GM12801 (cell line): ENCODE data around the gene SLC30A10.

Source experiments
- TF ChIP-seq, protein P1 (sequence below): IDR thresholded peaks from one replicate; pipeline ENCODE4 v1.5.1; 2011; ENCODE audit warnings: control low read depth; ENCODE audit not compliant: insufficient read length; ENCODE audit errors: extremely low read depth

Gene SLC30A10

DNA sequence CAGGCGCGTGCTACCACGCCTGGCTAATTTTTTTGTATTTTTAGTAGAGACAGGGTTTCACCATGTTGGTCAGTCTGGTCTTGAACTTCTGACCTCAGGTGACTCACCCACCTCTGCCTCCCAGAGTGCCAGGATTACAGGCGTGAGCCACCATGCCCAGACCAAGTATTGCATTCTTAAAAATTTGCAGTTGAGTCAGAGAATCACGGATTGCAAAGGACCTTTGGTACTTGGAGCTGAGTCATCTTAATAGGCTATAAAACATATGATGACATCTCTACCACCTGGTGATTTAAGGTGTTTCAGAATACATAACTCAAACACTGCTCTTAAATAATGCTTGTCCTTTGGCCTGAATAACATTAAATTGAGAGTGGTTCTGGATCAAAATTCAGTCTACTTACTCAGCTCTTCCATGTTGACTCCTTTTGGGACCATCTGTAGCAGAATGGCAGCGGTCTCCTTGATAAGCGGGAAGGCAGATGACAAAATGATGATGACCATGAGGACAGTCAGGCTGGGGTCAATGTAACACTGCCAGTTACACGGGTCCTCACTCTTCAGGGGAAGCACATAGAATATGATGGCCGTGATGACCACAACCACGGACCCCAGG, 10.4 kb downstream of the SLC30A10 start:
- TF ChIP-seq, protein P1, sequence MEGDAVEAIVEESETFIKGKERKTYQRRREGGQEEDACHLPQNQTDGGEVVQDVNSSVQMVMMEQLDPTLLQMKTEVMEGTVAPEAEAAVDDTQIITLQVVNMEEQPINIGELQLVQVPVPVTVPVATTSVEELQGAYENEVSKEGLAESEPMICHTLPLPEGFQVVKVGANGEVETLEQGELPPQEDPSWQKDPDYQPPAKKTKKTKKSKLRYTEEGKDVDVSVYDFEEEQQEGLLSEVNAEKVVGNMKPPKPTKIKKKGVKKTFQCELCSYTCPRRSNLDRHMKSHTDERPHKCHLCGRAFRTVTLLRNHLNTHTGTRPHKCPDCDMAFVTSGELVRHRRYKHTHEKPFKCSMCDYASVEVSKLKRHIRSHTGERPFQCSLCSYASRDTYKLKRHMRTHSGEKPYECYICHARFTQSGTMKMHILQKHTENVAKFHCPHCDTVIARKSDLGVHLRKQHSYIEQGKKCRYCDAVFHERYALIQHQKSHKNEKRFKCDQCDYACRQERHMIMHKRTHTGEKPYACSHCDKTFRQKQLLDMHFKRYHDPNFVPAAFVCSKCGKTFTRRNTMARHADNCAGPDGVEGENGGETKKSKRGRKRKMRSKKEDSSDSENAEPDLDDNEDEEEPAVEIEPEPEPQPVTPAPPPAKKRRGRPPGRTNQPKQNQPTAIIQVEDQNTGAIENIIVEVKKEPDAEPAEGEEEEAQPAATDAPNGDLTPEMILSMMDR = no peak

DNA sequence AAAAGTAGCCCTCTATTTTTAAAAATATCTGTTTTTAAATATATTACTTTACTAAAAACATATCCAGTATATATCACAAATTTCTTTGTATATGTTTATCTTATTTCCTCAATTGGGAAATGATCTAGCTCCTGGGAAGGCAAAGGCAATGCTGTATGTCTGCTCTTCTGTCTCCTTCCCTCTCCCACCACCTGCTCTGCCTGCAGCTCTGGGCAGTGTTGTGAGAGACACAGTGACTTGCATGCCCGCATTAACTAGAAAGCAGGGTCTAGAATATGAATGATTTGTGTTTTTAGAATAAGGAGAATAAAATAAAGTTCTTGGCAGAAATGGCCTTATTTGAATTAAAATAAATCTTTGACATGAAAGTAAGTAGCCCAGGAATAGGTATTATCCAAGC, 11.1 kb downstream of the SLC30A10 start:
- TF ChIP-seq, protein P1 = no peak

DNA sequence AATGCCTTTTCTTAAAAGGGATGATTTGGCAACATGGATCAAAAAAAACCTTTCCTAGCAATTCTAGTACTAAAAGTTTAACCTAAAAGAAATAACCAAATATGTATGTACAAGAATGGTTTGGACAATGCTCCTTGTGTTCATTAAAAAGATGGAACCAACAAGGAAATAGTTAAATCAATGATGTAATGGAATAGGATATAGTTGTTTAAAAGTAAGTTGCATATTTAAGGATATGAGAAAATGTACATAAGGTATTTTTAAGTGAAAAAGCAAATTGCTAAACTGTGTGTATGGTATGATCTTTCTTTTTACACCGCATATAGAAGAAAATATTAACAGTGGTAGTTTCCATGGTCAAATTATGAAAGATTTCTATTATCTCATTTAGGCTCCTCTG, 12.1 kb downstream of the SLC30A10 start:
- TF ChIP-seq, protein P1 = no peak

DNA sequence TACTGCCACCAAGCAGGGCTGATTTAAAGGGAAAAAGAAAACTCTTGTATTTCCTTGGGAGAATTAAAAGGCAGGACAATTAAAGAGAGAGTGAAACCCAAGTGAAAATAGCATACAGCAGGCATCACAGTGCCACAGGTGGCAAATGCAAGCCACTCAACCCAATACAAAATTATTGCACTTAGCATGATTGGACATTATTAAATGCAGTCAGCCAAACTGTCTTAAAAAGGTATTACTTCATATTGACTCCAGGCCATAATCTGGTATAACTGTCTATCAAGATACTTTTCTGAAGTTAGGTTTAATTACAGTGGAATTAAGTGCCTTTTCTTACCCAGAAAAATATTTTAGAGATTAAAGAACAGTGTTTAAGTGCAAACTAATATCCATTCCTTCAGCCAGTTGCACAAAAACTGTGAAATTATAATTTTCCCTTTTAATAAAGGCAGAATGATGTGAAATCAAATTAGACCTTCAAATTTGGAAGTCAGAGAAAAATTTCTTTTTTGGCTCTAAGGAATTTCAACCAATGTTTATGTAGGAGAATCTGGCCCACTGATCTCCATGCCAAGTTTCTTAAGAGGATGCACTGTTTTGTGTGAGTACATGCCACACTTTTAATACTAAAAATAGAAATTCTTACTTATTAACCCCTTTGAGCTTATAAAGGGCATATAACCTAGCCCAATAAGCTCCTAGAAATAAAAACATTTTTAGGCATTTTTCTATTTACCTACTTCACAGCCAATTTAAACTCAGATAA, 15.2 kb downstream of the SLC30A10 start:
- TF ChIP-seq, protein P1 = no peak

DNA sequence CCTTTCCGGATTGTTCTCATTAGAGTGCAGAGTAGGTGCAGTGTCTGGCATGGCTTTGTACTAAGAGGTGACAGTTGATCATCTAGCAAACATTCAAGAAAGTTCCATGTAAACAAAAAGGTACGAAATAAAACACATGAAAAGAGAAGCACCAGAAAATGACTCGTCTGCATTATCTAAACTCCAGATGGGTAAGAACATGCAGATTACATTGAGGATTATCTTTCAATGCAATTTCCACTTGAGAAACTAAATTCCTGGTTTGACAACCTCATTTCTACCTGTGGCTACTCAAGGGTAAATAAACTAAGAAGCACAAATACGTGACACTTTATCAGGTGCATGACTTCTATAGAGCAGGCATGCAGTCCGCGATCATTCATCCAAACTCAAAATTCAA, 17.6 kb downstream of the SLC30A10 start:
- TF ChIP-seq, protein P1 = no peak

DNA sequence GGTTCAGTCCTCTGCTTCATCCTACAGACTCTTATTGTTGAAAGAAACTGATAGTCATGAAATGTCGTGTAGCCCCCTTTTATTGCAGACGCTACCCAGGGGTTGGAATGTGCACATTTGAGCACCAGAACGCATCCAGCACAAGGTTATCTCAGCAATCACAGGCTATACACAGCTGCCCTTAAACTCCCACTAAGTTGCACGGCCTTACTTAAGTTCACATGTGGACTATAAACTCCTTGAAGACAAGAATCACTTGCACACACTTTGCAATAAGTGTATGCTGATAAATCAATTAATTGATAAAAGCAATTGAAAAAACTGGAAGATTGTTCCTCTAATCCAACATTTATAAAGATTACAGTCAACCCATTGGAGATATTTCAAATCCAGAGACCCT, 18.9 kb downstream of the SLC30A10 start:
- TF ChIP-seq, protein P1 = no peak

DNA sequence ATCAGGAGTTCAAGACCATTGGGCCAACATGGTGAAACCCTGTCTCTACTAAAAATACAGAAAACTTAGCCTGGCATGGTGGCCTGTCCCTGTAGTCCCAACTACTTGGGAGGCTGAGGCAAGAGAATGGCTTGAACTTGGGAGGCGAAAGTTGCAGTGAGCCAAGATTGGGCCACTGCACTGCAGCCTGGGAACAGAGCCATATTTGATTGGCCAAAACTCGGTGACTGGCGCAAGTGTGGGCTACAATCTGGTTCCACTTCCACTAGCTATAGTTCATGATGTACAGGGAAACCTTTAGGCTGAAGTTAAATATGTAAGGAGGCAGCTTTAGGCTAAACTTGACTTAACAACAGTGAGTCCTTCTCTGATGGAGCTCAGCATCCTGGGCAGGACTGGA, 20.2 kb downstream of the SLC30A10 start:
- TF ChIP-seq, protein P1 = no peak
